OCI-LY7 (cell line): ENCODE measurements around the gene ZBTB40.

Experiments
- CTCF ChIP-seq: fragments of 200-600 bp; sonication (generic); conservative IDR thresholded peaks from 2 replicates; pipeline ENCODE4 v1.5.1; 2014; ENCODE audit warnings: mild to moderate bottlenecking, antibody characterized with exemption, low read length, moderate library complexity, mixed read lengths
- EZH2phosphoT487 ChIP-seq: fragments of 200-600 bp; sonication (generic); IDR thresholded peaks from 2 replicates; pipeline ENCODE4 v1.6.1; 2018; ENCODE audit warnings: low read depth, borderline replicate concordance, mild to moderate bottlenecking, mixed run types, antibody characterized with exemption, low read length, moderate library complexity, mixed read lengths

GRCh38 chr1:22566161-22566560, 114.5 kb downstream of the ZBTB40 start:
- no peak for TF ChIP-seq EZH2phosphoT487
- TF ChIP-seq CTCF, result no peak
